HG03108 (cell line): ENCODE measurements around the gene FHIT.

ENCODE experiments used
- ATAC-seq: cut with Tn5 transposase; IDR thresholded peaks from one replicate; pipeline ENCODE4 v1.9.1; 2021; ENCODE audit warnings: moderate library complexity; ENCODE audit not compliant: unreplicated experiment

Gene FHIT

GRCh38 chr3:60269377-60269776 is 981.9 kb downstream of the FHIT start:
- no peak for ATAC-seq

GRCh38 chr3:60268123-60268522 is 983.1 kb downstream of the FHIT start:
- ATAC-seq = no peak

GRCh38 chr3:60266444-60266843 is 984.8 kb downstream of the FHIT start:
- ATAC-seq = no peak

GRCh38 chr3:60263191-60263590 is 988.1 kb downstream of the FHIT start:
- no peak for ATAC-seq

GRCh38 chr3:60262546-60262945 is 988.7 kb downstream of the FHIT start:
- no peak for ATAC-seq

GRCh38 chr3:60260546-60260945 is 990.7 kb downstream of the FHIT start:
- no peak for ATAC-seq

GRCh38 chr3:60250810-60251209 is 1000.4 kb downstream of the FHIT start:
- no peak for ATAC-seq

GRCh38 chr3:60250206-60250605 is 1001.0 kb downstream of the FHIT start:
- no peak for ATAC-seq

GRCh38 chr3:60246361-60246760 is 1004.9 kb downstream of the FHIT start:
- no peak for ATAC-seq

- ATAC-seq = no peak
Measured at GRCh38 chr3:60243456-60243855, 1007.8 kb downstream of the FHIT start.

- ATAC-seq = no peak
Measured at GRCh38 chr3:60240492-60240891, 1010.8 kb downstream of the FHIT start.

- ATAC-seq = no peak
Measured at GRCh38 chr3:60238550-60238949, 1012.7 kb downstream of the FHIT start.

GRCh38 chr3:60229502-60229901 is 1021.8 kb downstream of the FHIT start:
- no peak for ATAC-seq

- ATAC-seq = no peak
Measured at GRCh38 chr3:60228823-60229222, 1022.4 kb downstream of the FHIT start.

GRCh38 chr3:60226912-60227311 is 1024.3 kb downstream of the FHIT start:
- ATAC-seq = no peak

GRCh38 chr3:60225848-60226247 is 1025.4 kb downstream of the FHIT start:
- no peak for ATAC-seq

- no peak for ATAC-seq
Measured at GRCh38 chr3:60220768-60221167, 1030.5 kb downstream of the FHIT start.

GRCh38 chr3:60219501-60219900 is 1031.8 kb downstream of the FHIT start:
- no peak for ATAC-seq

GRCh38 chr3:60217156-60217911 is 1033.9 kb downstream of the FHIT start:
- ATAC-seq = no peak

- no peak for ATAC-seq
Measured at GRCh38 chr3:60216462-60217075, 1034.7 kb downstream of the FHIT start.

- ATAC-seq = no peak
Measured at GRCh38 chr3:60215946-60216345, 1035.3 kb downstream of the FHIT start.

- ATAC-seq = no peak
Measured at GRCh38 chr3:60207905-60208304, 1043.3 kb downstream of the FHIT start.

GRCh38 chr3:60206206-60206605 is 1045.0 kb downstream of the FHIT start:
- no peak for ATAC-seq
